H1 (cell line): ENCODE measurements around the gene DYSF. TPM values are rescaled to one million over a fixed set of nuclear protein-coding genes. Genes with fewer than 3 reads are reported as not detected.
A peak's percentile ranks its signal among the peaks of the same experiment; 100 is the strongest.

Source experiments
- CTCF ChIA-PET: fragments of 300-600 bp; sonication (Branson Sonifier 250); formaldehyde crosslinking; loops from one replicate; lab custom pipeline; 2021; ENCODE audit not compliant: partially characterized antibody; lab: Charles Lee
- POLR2A ChIA-PET: fragments of 300-600 bp; sonication (Branson Sonifier 250); formaldehyde crosslinking; loops from one replicate; lab custom pipeline; 2021; ENCODE audit warnings: inconsistent platforms; ENCODE audit not compliant: partially characterized antibody; lab: Charles Lee
- DNase-seq, 2 experiments: peaks; one replicate each; pipeline versions ENCODE4 v3.0.0 to v3.0.0-alpha.2; 2010 to 2022; ENCODE audit warnings: low spot score in 2 of 2, low read depth in 1 of 2, mixed read lengths in 1 of 2
- FAIRE-seq: peaks from 2 replicates; lab custom pipeline; 2011; peaks lifted over from hg19 to GRCh38; lab: Jason Lieb, UNC
- H2AFZ ChIP-seq: 2 replicates; pipeline ENCODE4 v1.8.1; 2012; ENCODE audit warnings: low read length, inconsistent platforms
- H2AK5ac ChIP-seq: 2 replicates; pipeline ENCODE4 v1.6.1; 2013; ENCODE audit warnings: low read depth, low read length
- H2BK120ac ChIP-seq: replicated peaks from 2 replicates; pipeline ENCODE3; 2013; ENCODE audit warnings: low read depth, low read length, inconsistent platforms
- H2BK12ac ChIP-seq: 2 replicates; pipeline ENCODE4 v1.6.1; 2013; ENCODE audit warnings: low read depth, low read length
- H2BK15ac ChIP-seq: 2 replicates; pipeline ENCODE4 v1.6.1; 2013; ENCODE audit warnings: low read length
- H2BK20ac ChIP-seq: 2 replicates; pipeline ENCODE4 v1.6.1; 2013; ENCODE audit warnings: low read length
- H2BK5ac ChIP-seq: 2 replicates; pipeline ENCODE4 v1.6.1; 2013; ENCODE audit warnings: low read depth, low read length
- H3K14ac ChIP-seq: 2 replicates; pipeline ENCODE4 v1.6.1; 2013; ENCODE audit warnings: inconsistent platforms; ENCODE audit not compliant: insufficient read length
- H3K18ac ChIP-seq: 2 replicates; pipeline ENCODE4 v1.6.1; 2013; ENCODE audit warnings: low read length; ENCODE audit errors: extremely low read depth
- H3K23ac ChIP-seq: 2 replicates; pipeline ENCODE4 v1.6.1; 2013; ENCODE audit warnings: inconsistent platforms; ENCODE audit not compliant: insufficient read length
- H3K23me2 ChIP-seq: 2 replicates; pipeline ENCODE4 v1.6.1; 2013; ENCODE audit warnings: low read depth, low read length
- H3K27ac ChIP-seq: 2 replicates; pipeline ENCODE4 v1.6.1; 2011; ENCODE audit warnings: low read depth, low read length, inconsistent platforms
- H3K27me3 ChIP-seq, 4 experiments: replicated peaks in 1 of 4; 1 replicate in 1 of 4; 2 replicates in 3 of 4; pipeline versions ENCODE4 v1.6.1 to v1.8.1; 2011 to 2013; ENCODE audit warnings: low read length in 3 of 4, mild to moderate bottlenecking in 3 of 4, inconsistent platforms in 2 of 4, mixed read lengths in 2 of 4, moderate library complexity in 1 of 4; ENCODE audit not compliant: control insufficient read depth in 3 of 4, insufficient read depth in 3 of 4; ENCODE audit errors: extremely low read depth in 1 of 4
- H3K36me3 ChIP-seq, 4 experiments: 2 replicates each; pipeline versions ENCODE4 v1.6.1 to v1.8.1; 2011 to 2013; ENCODE audit warnings: mild to moderate bottlenecking in 4 of 4, low read length in 3 of 4, moderate library complexity in 2 of 4, control low read depth in 1 of 4, inconsistent platforms in 1 of 4; ENCODE audit not compliant: insufficient read depth in 4 of 4, control insufficient read depth in 2 of 4
- H3K4ac ChIP-seq: replicated peaks from 2 replicates; pipeline ENCODE3; 2013; ENCODE audit warnings: low read length, low read depth, mixed read lengths, inconsistent platforms; ENCODE audit not compliant: insufficient read length
- H3K4me1 ChIP-seq, 4 experiments: replicated peaks in 1 of 4; 1 replicate in 1 of 4; 2 replicates in 3 of 4; pipeline versions ENCODE4 v1.6.1 to v1.8.1; 2011 to 2013; ENCODE audit warnings: low read length in 3 of 4, inconsistent platforms in 2 of 4, mixed read lengths in 1 of 4; ENCODE audit not compliant: insufficient read depth in 4 of 4, control insufficient read depth in 3 of 4
- H3K4me2 ChIP-seq, 2 experiments: 2 replicates each; pipeline versions ENCODE4 v1.6.1 to v1.8.1; 2011 to 2013; ENCODE audit warnings: low read depth in 2 of 2, low read length in 2 of 2, control low read depth in 1 of 2, inconsistent platforms in 1 of 2, mild to moderate bottlenecking in 1 of 2; ENCODE audit not compliant: insufficient read depth in 1 of 2
- H3K4me3 ChIP-seq, 4 experiments: fragments of 200-600, 300-600 bp in 1 of 4; sonication (generic), shearing (Covaris generic), sonication (Bioruptor Twin) in 1 of 4; 2 replicates each; pipeline versions ENCODE4 v1.5.1 to v1.8.1; 2011 to 2016; ENCODE audit warnings: low read length in 4 of 4, low read depth in 3 of 4, control low read depth in 2 of 4, inconsistent platforms in 2 of 4, mild to moderate bottlenecking in 2 of 4, mixed read lengths in 1 of 4, moderate library complexity in 1 of 4; ENCODE audit not compliant: insufficient read depth in 2 of 4; ENCODE audit errors: extremely low read depth in 1 of 4
- H3K56ac ChIP-seq: replicated peaks from 2 replicates; pipeline ENCODE3; 2013; ENCODE audit warnings: low read depth, mild to moderate bottlenecking, mixed read lengths, low read length, inconsistent platforms; ENCODE audit not compliant: insufficient read length
- H3K79me1 ChIP-seq: 2 replicates; pipeline ENCODE4 v1.6.1; 2013; ENCODE audit warnings: low read depth, low read length, control low read depth
- H3K79me2 ChIP-seq, 2 experiments: 2 replicates each; pipeline versions ENCODE4 v1.6.1 to v1.8.1; 2012 to 2013; ENCODE audit warnings: low read length in 2 of 2, mild to moderate bottlenecking in 2 of 2, inconsistent platforms in 1 of 2; ENCODE audit not compliant: insufficient read depth in 2 of 2, control insufficient read depth in 1 of 2
- H3K9ac ChIP-seq, 4 experiments: replicated peaks in 1 of 4; 1 replicate in 1 of 4; 2 replicates in 3 of 4; pipeline versions ENCODE4 v1.6.1 to v1.8.1; 2011 to 2013; ENCODE audit warnings: low read depth in 3 of 4, low read length in 3 of 4, control low read depth in 2 of 4, mild to moderate bottlenecking in 2 of 4, moderate library complexity in 2 of 4, inconsistent platforms in 1 of 4; ENCODE audit errors: extremely low read depth in 1 of 4
- H3K9me3 ChIP-seq, 2 experiments: 2 replicates each; pipeline versions ENCODE4 v1.6.1 to v1.8.1; 2012 to 2013; ENCODE audit warnings: mild to moderate bottlenecking in 2 of 2, moderate library complexity in 2 of 2, control low read depth in 1 of 2, inconsistent platforms in 1 of 2, low read depth in 1 of 2, low read length in 1 of 2, mixed read lengths in 1 of 2; ENCODE audit not compliant: insufficient read depth in 2 of 2
- H4K20me1 ChIP-seq, 2 experiments: replicated peaks in 1 of 2; 2 replicates each; pipeline versions ENCODE3 to v1.8.1; 2011 to 2013; ENCODE audit warnings: inconsistent platforms in 2 of 2, low read length in 2 of 2, mild to moderate bottlenecking in 1 of 2; ENCODE audit not compliant: insufficient read depth in 2 of 2, control insufficient read depth in 1 of 2
- H4K5ac ChIP-seq: 2 replicates; pipeline ENCODE4 v1.6.1; 2013; ENCODE audit warnings: low read length, low read depth, mixed read lengths, inconsistent platforms; ENCODE audit not compliant: insufficient read length
- H4K8ac ChIP-seq: 2 replicates; pipeline ENCODE4 v1.8.0; 2013; ENCODE audit warnings: mild to moderate bottlenecking, moderate library complexity, low read length, inconsistent platforms; ENCODE audit not compliant: insufficient read depth; ENCODE audit errors: extremely low read depth
- H4K91ac ChIP-seq: replicated peaks from 2 replicates; pipeline ENCODE3; 2013; ENCODE audit warnings: low read length, mixed read lengths, inconsistent platforms; ENCODE audit not compliant: insufficient read length
- ASH2L ChIP-seq: fragments of 200-600, 300-600 bp; sonication (generic); IDR thresholded peaks from one replicate; pipeline ENCODE4 v1.7.1; 2017; ENCODE audit warnings: low read length
- CBX8 ChIP-seq: fragments of 300-800, 300-1000 bp; sonication (generic); IDR thresholded peaks from 2 replicates; pipeline ENCODE4 v1.7.1; 2016; ENCODE audit warnings: low read depth, low read length, borderline replicate concordance
- CEBPB ChIP-seq: IDR thresholded peaks from 2 replicates; pipeline ENCODE4 v1.6.1; 2012; ENCODE audit warnings: low read depth, low read length
- CREB1 ChIP-seq: IDR thresholded peaks from 2 replicates; pipeline ENCODE4 v1.6.1; 2012; ENCODE audit warnings: inconsistent platforms
- EZH2 ChIP-seq: fragments of 200-600 bp; sonication (generic); IDR thresholded peaks from 2 replicates; pipeline ENCODE4 v1.7.1; 2012; ENCODE audit warnings: low read depth, mild to moderate bottlenecking, moderate library complexity, low read length, inconsistent platforms; ENCODE audit not compliant: severe bottlenecking
- FOSL1 ChIP-seq: IDR thresholded peaks from 2 replicates; pipeline ENCODE4 v1.6.1; 2011; ENCODE audit warnings: mild to moderate bottlenecking, low read depth, low read length, moderate library complexity; ENCODE audit not compliant: insufficient read depth
- GABPA ChIP-seq: IDR thresholded peaks from 2 replicates; pipeline ENCODE4 v1.6.1; 2011; ENCODE audit warnings: mild to moderate bottlenecking, low read length, moderate library complexity, borderline replicate concordance; ENCODE audit not compliant: insufficient read depth
- RAD21 ChIP-seq, 2 experiments: IDR thresholded peaks in 1 of 2; conservative IDR thresholded peaks in 1 of 2; 2 replicates each; pipeline ENCODE4 v1.6.1; 2011; ENCODE audit warnings: low read depth in 2 of 2, low read length in 2 of 2, improper control_type of control experiment in 1 of 2, inconsistent platforms in 1 of 2, mild to moderate bottlenecking in 1 of 2, moderate library complexity in 1 of 2
- RFX5 ChIP-seq: IDR thresholded peaks from 2 replicates; pipeline ENCODE4 v1.6.1; 2011; ENCODE audit warnings: low read depth, low read length, improper control_type of control experiment, borderline replicate concordance
- SIRT6 ChIP-seq: IDR thresholded peaks from one replicate; pipeline ENCODE4 v1.7.1; 2012; ENCODE audit warnings: low read length, inconsistent platforms
- TAF1 ChIP-seq: IDR thresholded peaks from 2 replicates; pipeline ENCODE4 v1.6.1; 2011; ENCODE audit warnings: mild to moderate bottlenecking, low read depth, low read length
- TBP ChIP-seq: IDR thresholded peaks from 2 replicates; pipeline ENCODE4 v1.6.1; 2011; ENCODE audit warnings: low read depth, low read length, improper control_type of control experiment
- YY1 ChIP-seq: IDR thresholded peaks from 2 replicates; pipeline ENCODE4 v1.6.1; 2011; ENCODE audit warnings: low read depth, mild to moderate bottlenecking, low read length
- WGBS, 2 experiments: shearing (Covaris generic) in 1 of 2; methylation state at CpG; one replicate each; pipeline versions ENCODE4 v1.1.6 to v1.1.7; 2013 to 2015; ENCODE audit warnings: low lambda C conversion rate in 2 of 2, mixed read lengths in 2 of 2, inconsistent platforms in 1 of 2, low coverage in 1 of 2, missing lambda C conversion rate in 1 of 2; ENCODE audit not compliant: insufficient replicate concordance in 2 of 2, insufficient coverage in 1 of 2, insufficient read length in 1 of 2; ENCODE audit errors: extremely low coverage in 1 of 2, missing lambda C conversion rate in 1 of 2; 5-methylcytosine and 5-hydroxymethylcytosine counted together
- polyA plus RNA-seq, 7 experiments: library from polyadenylated mRNA; depleted of rRNA in 3 of 7; stranded (reverse) in 5 of 7; unstranded in 2 of 7; fragments of >200 nt in 5 of 7; fragments of 200-250 nt in 2 of 7; gene quantifications; 1 replicate in 5 of 7; 2 replicates in 1 of 7; 4 replicates in 1 of 7; pipeline versions ENCODE4 v1.2.1 to v1.2.3, GENCODE V29; 2011 to 2013; ENCODE audit warnings: missing spikeins in 2 of 7, mixed read lengths in 2 of 7
- total RNA-seq: library from RNA; stranded (reverse); fragmentation: NEBNext Ultra II Directional; extraction: Animal tissue kit (Norgen Biotek cat#: 25700); gene quantifications from 2 replicates; pipeline ENCODE4 v1.2.1, GENCODE V29; 2021
- TF ChIP-seq, protein P1 (sequence below): IDR thresholded peaks from 2 replicates; pipeline ENCODE4 v1.6.1; 2011; ENCODE audit warnings: low read length, improper control_type of control experiment

DYSF gene
- total and polyA plus RNA-seq, 2 of the 8 experiments (the other 6 are each of a cell fraction or from before 2014, with no cell fraction given) = 5.8 to 7.1 TPM

DNA sequence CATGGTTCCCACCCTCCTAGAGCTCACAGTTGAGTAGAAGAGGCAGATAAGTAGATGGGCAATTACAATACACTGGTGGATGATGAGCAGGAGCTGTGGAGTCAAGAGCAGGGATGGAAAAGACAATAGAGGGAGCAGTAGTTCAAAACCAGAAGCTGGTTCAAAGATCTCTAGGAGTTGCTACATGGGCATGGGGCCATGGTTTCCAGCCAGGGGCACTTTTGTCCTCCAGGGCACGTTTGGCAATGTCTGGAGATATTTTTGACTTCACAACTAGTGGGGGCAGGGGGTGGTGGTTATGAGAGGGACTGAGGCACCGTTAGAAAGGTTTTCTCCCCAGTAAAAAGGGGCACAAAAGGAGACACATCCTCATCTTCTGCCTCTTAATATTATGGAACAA lies 236.0 kb downstream of the DYSF start:
- no peak overlapping the region for H3K27ac ChIP-seq
- H4K91ac ChIP-seq = peak overlapping the region; percentile 40
- H3K18ac ChIP-seq = no peak overlapping the region
- no peak overlapping the region for H2BK5ac ChIP-seq
- no peak overlapping the region for H3K4me3 ChIP-seq
- H4K8ac ChIP-seq = no peak overlapping the region
- no peaks in the 10 kb centered on the region for H3K36me3 ChIP-seq
- H3K9me3 ChIP-seq = no peaks in the 10 kb centered on the region
- FAIRE-seq (no peak), DNase-seq (no peak)
- no peak overlapping the region for H3K56ac ChIP-seq
- no peaks in the 10 kb centered on the region for H3K79me1 ChIP-seq
- peaks cover 4 to 21% (median 6%) of the 10 kb centered on the region in 4 experiments for H3K4me1 ChIP-seq
- ChIA-PET POLR2A (interaction anchor here (0.6 to 1.4 kb wide), 2 partner anchors 47 to 71 kb away, joined by 3 to 4 read pairs; no protein-coding TSS in a partner anchor), CTCF (interaction anchor here (0.6 to 1.1 kb wide), 2 partner anchors 49 to 249 kb away, joined by 3 read pairs; no protein-coding TSS in a partner anchor)
- no peak overlapping the region for H3K4ac ChIP-seq
- H4K5ac ChIP-seq = no peak overlapping the region
- H3K4me2 ChIP-seq = no peak overlapping the region
- no peak overlapping the region for H2BK12ac ChIP-seq
- WGBS, 2 experiments = 81% methylated on average over 2 of the region's 2 CpGs; no CpG with 5 or more reads in 1 of the 2 experiments
- no peak overlapping the region for H2BK20ac ChIP-seq
- H2AK5ac ChIP-seq = no peak overlapping the region
- no peak overlapping the region for H3K9ac ChIP-seq
- no peak overlapping the region for H3K23ac ChIP-seq
- H3K27me3 ChIP-seq = peaks cover 0 to 2% (median 0%) of the 10 kb centered on the region in 4 experiments; a peak in 2 of 7 replicates
- H3K79me2 ChIP-seq = no peaks in the 10 kb centered on the region
- H2BK120ac ChIP-seq = no peak overlapping the region
- no peak overlapping the region for H3K14ac ChIP-seq
- no peak overlapping the region for H2BK15ac ChIP-seq
- no peaks in the 10 kb centered on the region for H3K23me2 ChIP-seq
- no peaks in the 10 kb centered on the region for H4K20me1 ChIP-seq
- H2AFZ ChIP-seq = no peak overlapping the region
- no peak for TF ChIP-seq CREB1
- TF ChIP-seq CBX8 = no peak
- no peak for TF ChIP-seq GABPA
- no peak for TF ChIP-seq ASH2L
- TF ChIP-seq EZH2 = no peak
- TF ChIP-seq YY1 = no peak
- no peak for TF ChIP-seq RFX5
- no peak for TF ChIP-seq TAF1
- TF ChIP-seq, protein P1, sequence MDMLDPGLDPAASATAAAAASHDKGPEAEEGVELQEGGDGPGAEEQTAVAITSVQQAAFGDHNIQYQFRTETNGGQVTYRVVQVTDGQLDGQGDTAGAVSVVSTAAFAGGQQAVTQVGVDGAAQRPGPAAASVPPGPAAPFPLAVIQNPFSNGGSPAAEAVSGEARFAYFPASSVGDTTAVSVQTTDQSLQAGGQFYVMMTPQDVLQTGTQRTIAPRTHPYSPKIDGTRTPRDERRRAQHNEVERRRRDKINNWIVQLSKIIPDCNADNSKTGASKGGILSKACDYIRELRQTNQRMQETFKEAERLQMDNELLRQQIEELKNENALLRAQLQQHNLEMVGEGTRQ = no peak
- TF ChIP-seq SIRT6 = no peak
- TF ChIP-seq RAD21 (IDR thresholded peaks at IDR 0.05 in 1 of 2, conservative IDR thresholded peaks at IDR 0.05 in 1 of 2; ENCODE audit: low read depth in 2 of 2, low read length in 2 of 2) = no peak
- TF ChIP-seq CEBPB = no peak
- no peak for TF ChIP-seq FOSL1
- no peak for TF ChIP-seq TBP
